GM12874 (cell line): Measurements from ENCODE around the gene SMC4.

Experiments used
- TF ChIP-seq, protein P1 (sequence below): IDR thresholded peaks from 2 replicates; pipeline ENCODE4 v1.5.1; 2011; ENCODE audit warnings: low read depth, mild to moderate bottlenecking, control low read depth, low read length, moderate library complexity; ENCODE audit not compliant: insufficient read depth

SMC4 gene

GRCh38 chr3:160399125-160400029, at the start of gene SMC4, which contains the start of gene IFT80:
TSS of gene SMC4 (plus strand) at chr3:160399650. CDS start at chr3:160400827, 1,177 bp downstream.
TSS of gene IFT80 (minus strand) at chr3:160399225. CDS start at chr3:160384600, 14,625 bp downstream.
- TF ChIP-seq, protein P1, sequence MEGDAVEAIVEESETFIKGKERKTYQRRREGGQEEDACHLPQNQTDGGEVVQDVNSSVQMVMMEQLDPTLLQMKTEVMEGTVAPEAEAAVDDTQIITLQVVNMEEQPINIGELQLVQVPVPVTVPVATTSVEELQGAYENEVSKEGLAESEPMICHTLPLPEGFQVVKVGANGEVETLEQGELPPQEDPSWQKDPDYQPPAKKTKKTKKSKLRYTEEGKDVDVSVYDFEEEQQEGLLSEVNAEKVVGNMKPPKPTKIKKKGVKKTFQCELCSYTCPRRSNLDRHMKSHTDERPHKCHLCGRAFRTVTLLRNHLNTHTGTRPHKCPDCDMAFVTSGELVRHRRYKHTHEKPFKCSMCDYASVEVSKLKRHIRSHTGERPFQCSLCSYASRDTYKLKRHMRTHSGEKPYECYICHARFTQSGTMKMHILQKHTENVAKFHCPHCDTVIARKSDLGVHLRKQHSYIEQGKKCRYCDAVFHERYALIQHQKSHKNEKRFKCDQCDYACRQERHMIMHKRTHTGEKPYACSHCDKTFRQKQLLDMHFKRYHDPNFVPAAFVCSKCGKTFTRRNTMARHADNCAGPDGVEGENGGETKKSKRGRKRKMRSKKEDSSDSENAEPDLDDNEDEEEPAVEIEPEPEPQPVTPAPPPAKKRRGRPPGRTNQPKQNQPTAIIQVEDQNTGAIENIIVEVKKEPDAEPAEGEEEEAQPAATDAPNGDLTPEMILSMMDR = no peak

DNA sequence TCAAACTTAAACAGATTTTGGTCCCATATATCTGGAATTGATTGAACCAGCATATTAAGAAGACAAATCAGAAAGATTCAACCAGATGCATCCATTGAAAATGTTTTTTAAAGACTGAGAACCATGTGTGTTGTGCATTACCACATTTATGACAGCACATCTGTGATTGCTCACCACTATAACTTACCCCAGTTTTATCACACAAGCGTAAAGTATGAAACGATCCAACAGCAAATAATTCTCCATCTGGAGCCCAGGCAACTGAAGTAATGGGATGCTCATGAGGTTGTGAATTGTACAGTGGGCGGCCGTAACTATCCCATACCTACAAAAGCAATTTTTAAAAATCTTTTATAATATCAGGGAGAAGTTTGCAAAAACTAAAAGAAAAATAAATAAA, 43.6 kb upstream of the SMC4 start:
- TF ChIP-seq, protein P1 = no peak

- TF ChIP-seq, protein P1 = no peak
Observed at GRCh38 chr3:160365869-160366522, 33.5 kb upstream of the SMC4 start.

GRCh38 chr3:160368804-160369203, 30.6 kb upstream of the SMC4 start:
- TF ChIP-seq, protein P1 = no peak

GRCh38 chr3:160369784-160370183, 29.7 kb upstream of the SMC4 start:
- TF ChIP-seq, protein P1 = no peak

GRCh38 chr3:160370987-160371857, 28.2 kb upstream of the SMC4 start:
- TF ChIP-seq, protein P1 = no peak

GRCh38 chr3:160372780-160373179, 26.7 kb upstream of the SMC4 start:
- TF ChIP-seq, protein P1 = no peak
